GM12891 (cell line): ENCODE measurements around the gene TMEM150A.
"Not testable (repeated sequence)": the region's sequence is repeated elsewhere in the genome, so short reads cannot be mapped to it uniquely, and the experiment has no call there.

Experiments used
- DNase-seq: peaks from one replicate; pipeline ENCODE4 v3.0.0; 2011; ENCODE audit warnings: low spot score; ENCODE audit not compliant: insufficient read length
- FAIRE-seq: peaks from 2 replicates; lab custom pipeline; 2011; peaks lifted over from hg19 to GRCh38; lab: Jason Lieb, UNC
- PAX5 ChIP-seq: IDR thresholded peaks from 2 replicates; pipeline ENCODE4 v1.6.1; 2011; ENCODE audit warnings: low read length, moderate library complexity, mild to moderate bottlenecking; ENCODE audit not compliant: insufficient read depth, severe bottlenecking
- POLR2A ChIP-seq: IDR thresholded peaks from 2 replicates; pipeline ENCODE4 v1.6.1; 2011; ENCODE audit warnings: low read depth, low read length, control low read depth
- POLR2AphosphoS5 ChIP-seq: IDR thresholded peaks from 2 replicates; pipeline ENCODE4 v1.6.1; 2011; ENCODE audit warnings: low read depth, low read length, control low read depth
- POU2F2 ChIP-seq: IDR thresholded peaks from 2 replicates; pipeline ENCODE4 v1.6.1; 2011; ENCODE audit warnings: low read depth, mild to moderate bottlenecking, control low read depth, low read length, moderate library complexity
- SPI1 ChIP-seq: IDR thresholded peaks from 2 replicates; pipeline ENCODE4 v1.6.1; 2011; ENCODE audit warnings: low read depth, low read length, control low read depth
- TAF1 ChIP-seq: IDR thresholded peaks from 2 replicates; pipeline ENCODE4 v1.6.1; 2011; ENCODE audit warnings: low read depth, low read length, control low read depth

The TMEM150A gene

DNA sequence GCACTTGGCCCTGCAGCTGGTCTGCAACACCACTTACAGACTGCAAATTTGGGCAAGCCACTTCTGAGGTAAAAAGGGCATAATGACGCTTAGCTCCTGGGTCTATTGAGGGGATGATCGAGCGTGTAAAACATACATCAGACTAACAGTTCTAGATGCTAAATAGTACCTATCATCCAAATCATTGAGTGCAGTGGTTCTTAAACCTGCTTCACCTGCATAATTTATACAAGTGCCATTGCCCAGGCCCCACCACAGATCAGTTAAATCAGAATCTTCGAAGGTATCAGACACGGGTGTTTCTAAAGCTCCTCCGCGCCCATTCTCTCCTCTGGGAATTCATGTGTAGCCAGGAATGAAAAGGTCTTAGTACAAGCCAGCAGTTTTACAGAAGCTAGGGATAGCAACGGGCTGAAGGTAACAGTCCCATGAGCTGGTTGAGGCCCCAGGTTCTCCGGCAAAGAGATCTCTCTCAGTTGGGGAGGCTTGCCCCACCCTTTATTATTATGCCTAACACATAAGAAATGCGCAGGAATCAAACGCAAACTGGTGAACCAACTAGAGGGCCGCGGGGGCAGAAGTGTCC, 7.7 kb downstream of the TMEM150A start:
- DNase-seq: no peak
- FAIRE-seq: peak; percentile 56
- no peak for TF ChIP-seq TAF1
- TF ChIP-seq POLR2AphosphoS5: no peak
- TF ChIP-seq POU2F2: no peak
- TF ChIP-seq PAX5: no peak
- no peak for TF ChIP-seq SPI1
- TF ChIP-seq POLR2A: no peak

DNA sequence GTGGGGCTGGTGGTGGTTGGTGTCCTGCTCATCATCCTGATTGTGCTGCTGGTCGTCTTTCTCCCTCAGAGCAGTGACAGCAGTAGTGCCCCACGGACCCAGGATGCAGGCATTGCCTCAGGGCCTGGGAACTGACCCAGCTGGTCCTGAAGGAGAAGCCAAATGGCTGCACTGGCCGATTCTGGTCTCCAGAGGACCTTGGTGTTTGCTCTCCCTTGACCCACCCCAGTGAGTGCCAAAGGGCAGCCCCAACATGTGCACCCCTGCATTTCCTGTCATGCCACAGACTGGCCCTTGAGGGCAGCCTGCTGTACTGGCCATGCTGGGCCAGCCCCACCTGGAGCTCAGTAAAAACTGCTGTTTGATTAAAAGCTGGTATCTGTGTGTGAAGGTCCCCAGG, 9.5 kb downstream of the TMEM150A start:
- TF ChIP-seq POLR2A (no peak), SPI1 (no peak), POLR2AphosphoS5 (no peak), TAF1 (no peak), POU2F2 (no peak), PAX5 (no peak)
- no peak for DNase-seq
- FAIRE-seq: no peak

DNA sequence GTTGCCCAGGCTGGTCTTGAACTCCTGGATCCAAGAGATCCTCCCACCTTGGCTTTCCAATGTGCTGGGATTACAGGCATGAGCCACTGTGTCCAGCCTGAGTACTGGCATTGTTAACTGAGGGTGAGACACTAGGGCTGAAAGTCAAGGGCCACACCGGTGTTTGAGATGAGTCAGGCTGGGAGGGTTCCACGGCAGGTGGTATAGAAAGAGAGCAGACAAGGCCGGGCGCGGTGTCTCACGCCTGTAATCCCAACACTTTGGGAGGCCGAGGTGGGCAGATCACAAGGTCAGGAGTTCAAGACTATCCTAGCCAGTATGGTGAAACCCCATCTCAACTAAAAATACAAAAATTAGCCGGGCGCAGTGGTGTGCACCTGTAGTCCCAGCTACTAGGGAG, 10.2 kb downstream of the TMEM150A start:
- FAIRE-seq, DNase-seq: not testable (repeated sequence)

DNA sequence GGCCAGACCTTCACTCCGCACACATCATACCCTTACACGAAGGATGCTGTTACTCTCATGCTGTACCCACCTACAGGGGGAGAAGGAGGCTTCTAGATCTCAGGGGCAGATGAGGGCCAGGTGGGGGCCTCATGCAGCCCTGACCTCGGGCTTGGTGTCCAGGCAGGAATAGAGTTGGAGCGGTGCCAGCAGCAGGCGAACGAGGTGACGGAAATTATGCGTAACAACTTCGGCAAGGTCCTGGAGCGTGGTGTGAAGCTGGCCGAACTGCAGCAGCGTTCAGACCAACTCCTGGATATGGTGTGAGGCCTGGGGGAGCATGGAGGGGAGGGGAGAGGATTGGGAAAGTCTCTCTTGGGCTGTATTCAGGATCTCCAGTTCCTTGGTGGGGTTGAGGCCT, 10.9 kb downstream of the TMEM150A start:
- FAIRE-seq (no peak), DNase-seq (no peak)
- TF ChIP-seq POLR2AphosphoS5: no peak
- no peak for TF ChIP-seq TAF1

DNA sequence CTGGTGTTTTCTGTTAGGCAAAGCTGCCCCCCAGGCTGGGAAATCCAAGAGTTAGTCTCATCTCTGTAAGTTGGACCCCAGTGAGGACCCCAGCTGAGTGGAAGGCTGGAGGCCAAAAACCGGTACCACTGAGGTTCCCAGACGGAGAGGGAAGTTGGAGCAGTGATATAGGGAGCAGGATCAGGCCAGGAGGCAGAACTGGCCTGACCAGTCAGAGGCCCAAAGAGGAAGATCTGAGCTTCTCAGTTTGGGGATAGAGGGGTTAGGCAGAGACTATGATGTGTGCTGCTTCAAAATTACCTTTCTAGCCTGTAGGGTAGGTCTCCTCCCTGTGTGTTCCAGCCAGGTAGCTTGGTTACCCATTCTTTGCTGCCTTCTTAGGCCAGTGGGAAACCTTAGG, 11.5 kb downstream of the TMEM150A start:
- TF ChIP-seq POU2F2 (no peak), POLR2AphosphoS5 (no peak), TAF1 (no peak), PAX5 (no peak), POLR2A (no peak), SPI1 (no peak)
- FAIRE-seq (no peak), DNase-seq (no peak)

DNA sequence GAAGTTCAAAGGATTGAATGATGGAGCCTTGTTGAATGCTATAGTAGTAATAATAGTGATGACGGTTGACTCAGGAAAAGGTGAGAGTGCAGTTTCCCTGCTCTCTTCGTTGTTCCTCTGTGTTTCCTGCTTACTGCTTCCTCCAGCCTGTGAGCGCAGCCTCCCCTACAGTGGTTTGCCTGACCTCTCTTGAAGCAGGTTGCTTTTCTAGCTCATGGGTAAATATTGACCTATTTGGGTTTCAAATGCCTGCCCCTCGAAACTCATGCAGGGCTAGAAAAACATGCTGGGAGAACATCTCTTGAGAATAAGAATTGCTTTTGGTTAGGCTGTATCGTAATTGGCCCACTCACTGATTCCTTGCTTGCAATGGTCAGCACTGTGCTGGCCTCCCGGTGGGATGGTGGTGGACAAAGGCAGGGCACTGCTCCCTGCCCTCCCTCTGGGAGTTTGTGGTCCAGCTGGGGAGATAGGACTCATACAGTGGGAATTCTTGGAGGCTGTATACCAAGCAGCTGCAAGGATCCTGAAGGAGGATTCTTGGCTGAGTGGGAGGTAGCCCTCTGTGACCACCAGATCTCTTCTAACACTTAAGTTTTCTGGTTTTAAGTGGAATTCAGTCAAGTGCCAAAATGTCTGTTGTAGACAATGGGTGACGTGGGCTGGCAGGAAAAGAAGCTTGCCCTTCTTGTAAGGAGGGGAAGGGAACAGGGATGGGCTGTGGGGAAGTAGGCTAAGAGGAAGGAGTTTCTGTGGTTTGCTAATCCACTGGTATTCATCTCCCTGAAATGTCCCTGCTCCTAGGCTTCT, 12.3 kb downstream of the TMEM150A start:
- TF ChIP-seq SPI1: no peak
- TF ChIP-seq POLR2AphosphoS5: no peak
- no peak for TF ChIP-seq POLR2A
- no peak for TF ChIP-seq PAX5
- no peak for TF ChIP-seq TAF1
- no peak for TF ChIP-seq POU2F2
- DNase-seq (no peak), FAIRE-seq (no peak)

DNA sequence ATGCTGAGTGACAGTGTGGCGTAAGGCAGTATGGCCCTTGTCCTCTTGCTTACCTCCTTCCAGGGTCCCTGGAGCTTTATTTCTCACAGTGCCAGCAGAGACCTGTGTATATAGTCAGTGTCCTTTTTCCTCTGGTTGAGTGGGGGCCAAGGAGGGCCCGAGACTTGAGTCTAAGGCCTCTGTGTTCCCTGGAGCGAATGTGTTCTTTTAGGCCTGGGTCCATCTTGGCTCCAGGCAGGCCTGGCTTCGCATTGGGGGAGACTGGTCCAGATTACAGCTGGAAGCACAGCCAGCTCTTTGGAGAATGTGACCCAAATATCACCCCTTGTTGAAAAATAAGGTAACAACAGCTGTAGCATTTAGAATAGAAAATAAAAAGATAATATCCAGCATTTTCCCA, 13.3 kb downstream of the TMEM150A start:
- FAIRE-seq (no peak), DNase-seq (no peak)
- TF ChIP-seq POLR2A: no peak
- TF ChIP-seq PAX5: no peak
- no peak for TF ChIP-seq POU2F2
- no peak for TF ChIP-seq SPI1
- TF ChIP-seq TAF1: no peak

DNA sequence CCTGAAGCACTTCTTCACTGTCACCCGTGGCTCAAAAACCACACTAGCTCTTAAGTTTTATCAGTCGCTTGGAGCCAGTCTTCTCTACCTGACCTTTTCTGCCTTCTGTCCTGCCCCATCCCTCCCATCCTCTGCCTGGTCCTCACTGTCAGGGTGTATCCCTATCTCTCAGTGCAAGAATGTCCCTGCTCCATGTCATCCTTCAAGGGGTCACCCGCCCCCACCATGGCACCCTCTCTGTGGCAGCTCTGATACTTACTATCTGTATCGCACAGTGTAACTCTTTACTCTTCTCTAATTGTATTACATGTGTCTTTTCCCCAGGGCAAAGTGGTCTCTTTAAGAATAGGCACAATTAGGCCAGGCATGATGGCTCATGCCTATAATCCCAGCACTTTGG, 13.9 kb downstream of the TMEM150A start:
- DNase-seq (no peak), FAIRE-seq (no peak)
- TF ChIP-seq PAX5 (no peak), SPI1 (no peak), POU2F2 (no peak), POLR2A (no peak), POLR2AphosphoS5 (no peak), TAF1 (no peak)

DNA sequence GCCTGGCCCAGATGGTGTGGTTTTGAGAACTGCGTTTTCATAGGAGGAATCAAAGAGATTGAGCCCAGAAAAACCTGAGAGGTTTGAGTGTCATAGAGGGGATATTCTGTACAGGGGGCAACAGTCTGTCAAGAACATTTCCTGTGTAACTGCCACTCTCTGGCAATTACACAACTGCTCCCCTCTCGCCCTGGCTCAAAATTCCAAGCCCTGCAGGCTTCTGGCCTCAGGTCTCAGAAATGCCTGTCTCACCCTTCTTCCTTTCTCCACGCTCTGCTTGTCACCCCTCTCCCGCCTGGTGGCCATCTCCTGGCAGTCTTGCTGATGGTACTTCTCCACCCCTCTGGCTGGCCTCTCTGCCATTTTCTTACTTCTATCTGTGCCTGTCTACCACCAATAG, 14.3 kb downstream of the TMEM150A start:
- no peak for FAIRE-seq
- TF ChIP-seq POLR2AphosphoS5 (no peak), POLR2A (no peak), TAF1 (no peak), SPI1 (no peak), PAX5 (no peak), POU2F2 (no peak)
- DNase-seq: no peak

DNA sequence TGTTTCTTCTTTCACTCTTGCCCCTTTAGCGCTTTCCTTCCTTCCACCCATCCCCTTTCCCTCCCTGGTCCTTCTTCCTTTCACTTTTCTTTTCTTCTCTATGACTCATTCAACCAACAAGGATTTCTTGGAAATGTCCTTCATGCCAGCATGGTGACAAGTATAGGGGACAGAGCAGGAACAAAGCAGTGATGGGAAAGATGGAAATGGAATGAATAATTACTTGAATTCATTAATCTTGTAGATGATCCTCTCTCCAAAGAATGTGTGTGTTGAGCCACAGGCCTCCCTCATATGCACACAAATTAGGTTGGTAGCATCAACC, 16.8 kb downstream of the TMEM150A start:
- TF ChIP-seq PAX5: no peak
- no peak for TF ChIP-seq SPI1
- no peak for TF ChIP-seq POLR2AphosphoS5
- no peak for TF ChIP-seq TAF1
- no peak for TF ChIP-seq POU2F2
- no peak for TF ChIP-seq POLR2A
- no peak for DNase-seq
- no peak for FAIRE-seq
